Neural cell (in vitro differentiated cells): ENCODE measurements around the gene C17orf50. TPM values are rescaled to one million over a fixed set of nuclear protein-coding genes. Genes with fewer than 3 reads are reported as not detected.

ENCODE experiments used
- H2AFZ ChIP-seq: fragments of 200-600, 300-800 bp; sonication (generic), shearing (Covaris generic); 2 replicates; pipeline ENCODE4 v1.6.0; 2014; ENCODE audit warnings: low read depth, mild to moderate bottlenecking, antibody characterized with exemption, low read length, moderate library complexity
- H3F3A ChIP-seq: fragments of 200-600 bp; shearing (Covaris generic); 2 replicates; pipeline ENCODE4 v1.6.1; 2016; ENCODE audit warnings: mild to moderate bottlenecking, moderate library complexity, mixed read lengths, antibody characterized with exemption, low read length; ENCODE audit not compliant: insufficient read depth, poor library complexity, severe bottlenecking
- H3K27ac ChIP-seq: fragments of 200-600, 300-800 bp; sonication (generic), shearing (Covaris generic); 2 replicates; pipeline ENCODE4 v1.5.1; 2014; ENCODE audit warnings: mild to moderate bottlenecking, low read length, moderate library complexity
- H3K27me3 ChIP-seq: fragments of 300-800, 200-600 bp; sonication (generic), shearing (Covaris generic); 2 replicates; pipeline ENCODE4 v1.6.0; 2014; ENCODE audit warnings: mild to moderate bottlenecking, low read depth, low read length, moderate library complexity; ENCODE audit not compliant: insufficient read depth
- H3K36me3 ChIP-seq: fragments of 300-800, 200-600 bp; sonication (generic), shearing (Covaris generic); 2 replicates; pipeline ENCODE4 v1.5.1; 2014; ENCODE audit warnings: mild to moderate bottlenecking, antibody characterized with exemption, low read length, moderate library complexity; ENCODE audit not compliant: insufficient read depth
- H3K4me2 ChIP-seq: fragments of 300-800, 200-600 bp; sonication (generic), shearing (Covaris generic); 2 replicates; pipeline ENCODE4 v1.6.0; 2014; ENCODE audit warnings: mild to moderate bottlenecking, low read length
- H3K4me3 ChIP-seq: fragments of 300-800, 200-600 bp; sonication (generic), shearing (Covaris generic); 2 replicates; pipeline ENCODE4 v1.5.1; 2014; ENCODE audit warnings: mild to moderate bottlenecking, low read length, moderate library complexity
- H3K79me2 ChIP-seq: fragments of 200-600 bp; shearing (Covaris generic); replicated peaks from 2 replicates; pipeline ENCODE4 v1.6.0; 2014; ENCODE audit warnings: mild to moderate bottlenecking, low read length, moderate library complexity; ENCODE audit not compliant: insufficient read depth
- H3K9ac ChIP-seq: fragments of 300-800, 200-600 bp; sonication (generic), shearing (Covaris generic); 2 replicates; pipeline ENCODE4 v1.6.1; 2016; ENCODE audit warnings: mild to moderate bottlenecking, low read length, mixed read lengths
- H3K9me2 ChIP-seq: fragments of 200-600 bp; shearing (Covaris generic); 2 replicates; pipeline ENCODE4 v1.6.1; 2016; ENCODE audit warnings: mild to moderate bottlenecking, low read length, mixed read lengths; ENCODE audit not compliant: insufficient read depth
- H3K9me3 ChIP-seq: fragments of 200-600, 300-800 bp; sonication (generic), shearing (Covaris generic); 2 replicates; pipeline ENCODE4 v1.6.1; 2016; ENCODE audit warnings: mild to moderate bottlenecking, mixed run types, low read length, moderate library complexity, mixed read lengths
- H4K20me1 ChIP-seq: fragments of 200-600 bp; shearing (Covaris generic); 2 replicates; pipeline ENCODE4 v1.6.1; 2016; ENCODE audit warnings: mild to moderate bottlenecking, mixed run types; ENCODE audit not compliant: insufficient read depth
- CTCF ChIP-seq: fragments of 450-650 bp; IDR thresholded peaks from 2 replicates; pipeline ENCODE4 v1.5.1; 2014; ENCODE audit warnings: antibody characterized with exemption, mild to moderate bottlenecking, moderate library complexity; ENCODE audit not compliant: poor library complexity, severe bottlenecking
- EP300 ChIP-seq: fragments of 450-650 bp; conservative IDR thresholded peaks from 2 replicates; pipeline ENCODE4 v1.6.1; 2014; ENCODE audit warnings: antibody characterized with exemption, mild to moderate bottlenecking, moderate library complexity; ENCODE audit not compliant: poor library complexity, severe bottlenecking
- EZH2 ChIP-seq: fragments of 200-600, 300-800 bp; shearing (Covaris generic), sonication (generic); IDR thresholded peaks from 2 replicates; pipeline ENCODE4 v1.6.1; 2014; ENCODE audit warnings: antibody characterized with exemption, low read length, borderline replicate concordance, mild to moderate bottlenecking; ENCODE audit not compliant: insufficient read depth, poor library complexity, severe bottlenecking
- MXI1 ChIP-seq: fragments of 450-650 bp; conservative IDR thresholded peaks from 2 replicates; pipeline ENCODE4 v1.6.1; 2014; ENCODE audit warnings: antibody characterized with exemption, mild to moderate bottlenecking; ENCODE audit not compliant: poor library complexity, severe bottlenecking
- POLR2AphosphoS5 ChIP-seq: IDR thresholded peaks from 2 replicates; pipeline ENCODE4 v1.6.1; 2012
- RAD21 ChIP-seq: fragments of 450-650 bp; conservative IDR thresholded peaks from 2 replicates; pipeline ENCODE4 v1.6.1; 2014; ENCODE audit warnings: antibody characterized with exemption, mild to moderate bottlenecking, moderate library complexity
- REST ChIP-seq: IDR thresholded peaks from 2 replicates; pipeline ENCODE4 v1.6.1; 2012; ENCODE audit warnings: borderline replicate concordance
- SMC3 ChIP-seq: fragments of 450-650 bp; conservative IDR thresholded peaks from 2 replicates; pipeline ENCODE4 v1.6.1; 2014; ENCODE audit warnings: antibody characterized with exemption, mild to moderate bottlenecking, moderate library complexity; ENCODE audit not compliant: poor library complexity
- TAF1 ChIP-seq: IDR thresholded peaks from 2 replicates; pipeline ENCODE4 v1.6.1; 2012; ENCODE audit warnings: low read depth
- polyA plus RNA-seq: library from polyadenylated mRNA; depleted of rRNA; stranded (reverse); fragments of >200 nt; gene quantifications from 2 replicates; pipeline ENCODE4 v1.2.3, GENCODE V29; 2014

C17orf50 gene
- polyA plus RNA-seq, 1 donor from 2014 or later: not detected

- Histone ChIP-seq H3F3A (no peaks in the 10 kb centered on the region), H3K9me3 (no peaks in the 10 kb centered on the region), H3K36me3 (no peaks in the 10 kb centered on the region), H3K79me2 (no peaks in the 10 kb centered on the region), H3K27me3 (no peaks in the 10 kb centered on the region), H3K4me3 (no peak overlapping the region), H3K9ac (no peak overlapping the region), H3K4me2 (no peak overlapping the region), H4K20me1 (no peaks in the 10 kb centered on the region), H3K27ac (no peak overlapping the region), H3K9me2 (no peaks in the 10 kb centered on the region), H2AFZ (no peak overlapping the region)
- TF ChIP-seq POLR2AphosphoS5: no peak
- no peak for TF ChIP-seq EP300
- no peak for TF ChIP-seq MXI1
- no peak for TF ChIP-seq EZH2
- TF ChIP-seq CTCF: no peak
- no peak for TF ChIP-seq REST
- no peak for TF ChIP-seq TAF1
- no peak for TF ChIP-seq SMC3
- no peak for TF ChIP-seq RAD21
Observed at GRCh38 chr17:35727635-35728034, 33.1 kb upstream of the C17orf50 start.

DNA sequence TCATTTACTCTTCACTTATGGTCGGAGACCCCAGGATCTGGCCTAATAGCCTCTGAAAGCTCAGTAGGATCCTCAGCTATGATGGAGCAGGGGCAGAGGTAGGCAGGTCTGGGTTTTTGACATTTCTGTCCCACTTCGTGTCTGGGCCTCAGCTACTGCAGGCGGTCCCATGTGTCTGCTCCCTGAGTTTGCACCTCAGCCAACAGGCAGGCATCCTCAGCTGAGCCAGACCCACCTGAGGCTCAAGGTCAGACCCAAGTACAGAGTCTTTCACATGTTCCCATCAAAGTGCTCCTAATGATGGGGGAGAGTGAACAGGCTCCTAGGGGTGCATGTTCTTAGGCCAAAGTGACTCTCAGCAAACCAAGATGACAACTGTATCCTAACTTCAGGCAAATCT, 32.1 kb upstream of the C17orf50 start:
- Histone ChIP-seq H3K9me3 (no peaks in the 10 kb centered on the region), H3K4me2 (no peak overlapping the region), H3K36me3 (no peaks in the 10 kb centered on the region), H3K9me2 (no peaks in the 10 kb centered on the region), H3K79me2 (no peaks in the 10 kb centered on the region), H3K4me3 (no peak overlapping the region), H4K20me1 (no peaks in the 10 kb centered on the region), H2AFZ (no peak overlapping the region), H3F3A (no peaks in the 10 kb centered on the region), H3K27ac (no peak overlapping the region), H3K27me3 (no peaks in the 10 kb centered on the region), H3K9ac (no peak overlapping the region)
- TF ChIP-seq POLR2AphosphoS5 (peak; percentile 8), EZH2 (no peak), TAF1 (no peak), EP300 (no peak), REST (no peak), RAD21 (no peak), MXI1 (no peak)
